ENCODE measurements around the gene SORBS1.

DNA sequence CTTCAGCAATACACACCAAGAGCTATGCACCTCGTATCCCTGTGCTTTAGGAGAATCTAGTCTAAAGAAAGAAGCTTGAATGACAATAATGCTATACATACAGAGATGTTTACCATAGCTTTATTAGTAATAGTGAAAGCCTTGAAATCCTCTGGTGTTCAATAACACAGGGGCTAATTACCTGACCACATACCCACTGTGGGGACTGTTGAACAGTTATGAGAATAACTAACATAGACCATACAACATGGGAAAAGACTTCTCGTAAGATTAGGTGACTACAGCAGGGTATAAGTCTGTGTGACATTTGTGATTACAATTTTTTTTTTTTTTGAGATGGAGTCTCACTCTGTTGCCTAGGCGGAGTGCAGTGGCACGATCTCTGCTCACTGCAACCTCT, 111.0 kb downstream of the SORBS1 start:
- TF ChIP-seq, protein P1, sequence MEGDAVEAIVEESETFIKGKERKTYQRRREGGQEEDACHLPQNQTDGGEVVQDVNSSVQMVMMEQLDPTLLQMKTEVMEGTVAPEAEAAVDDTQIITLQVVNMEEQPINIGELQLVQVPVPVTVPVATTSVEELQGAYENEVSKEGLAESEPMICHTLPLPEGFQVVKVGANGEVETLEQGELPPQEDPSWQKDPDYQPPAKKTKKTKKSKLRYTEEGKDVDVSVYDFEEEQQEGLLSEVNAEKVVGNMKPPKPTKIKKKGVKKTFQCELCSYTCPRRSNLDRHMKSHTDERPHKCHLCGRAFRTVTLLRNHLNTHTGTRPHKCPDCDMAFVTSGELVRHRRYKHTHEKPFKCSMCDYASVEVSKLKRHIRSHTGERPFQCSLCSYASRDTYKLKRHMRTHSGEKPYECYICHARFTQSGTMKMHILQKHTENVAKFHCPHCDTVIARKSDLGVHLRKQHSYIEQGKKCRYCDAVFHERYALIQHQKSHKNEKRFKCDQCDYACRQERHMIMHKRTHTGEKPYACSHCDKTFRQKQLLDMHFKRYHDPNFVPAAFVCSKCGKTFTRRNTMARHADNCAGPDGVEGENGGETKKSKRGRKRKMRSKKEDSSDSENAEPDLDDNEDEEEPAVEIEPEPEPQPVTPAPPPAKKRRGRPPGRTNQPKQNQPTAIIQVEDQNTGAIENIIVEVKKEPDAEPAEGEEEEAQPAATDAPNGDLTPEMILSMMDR (conservative IDR thresholded peaks at IDR 0.05; ENCODE audit: low read length): no peak
- TF ChIP-seq EZH2phosphoT487 (IDR thresholded peaks at IDR 0.05; ENCODE audit: borderline replicate concordance, low read depth, low read length): no peak
